ENCODE results near the gene RGMB.

DNA sequence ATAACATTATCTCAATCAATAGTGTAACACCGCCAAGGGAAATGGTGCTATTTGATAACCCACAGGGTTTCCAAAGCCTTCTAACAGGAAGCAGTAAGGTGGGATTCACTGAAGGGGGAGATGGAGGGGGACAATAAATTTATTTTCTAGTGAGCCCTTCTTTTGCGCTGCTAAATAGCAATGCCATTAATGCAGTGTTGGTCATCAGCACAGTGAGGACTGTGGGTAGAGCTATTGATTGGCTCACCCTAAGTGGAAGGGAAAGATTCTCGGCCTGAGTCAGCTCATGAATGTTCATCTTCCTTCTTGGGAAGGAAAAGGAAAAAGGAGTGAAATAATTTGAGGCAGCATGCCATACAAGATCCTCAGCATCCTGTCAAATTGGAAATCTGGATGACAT, 25.4 kb downstream of the RGMB start:
- no peak for TF ChIP-seq POLR2A (IDR thresholded peaks at IDR 0.05)
- no peak for TF ChIP-seq CTCF (IDR thresholded peaks at IDR 0.05)
